Nephron progenitor cell (in vitro differentiated cells): ENCODE data around the gene NRBF2.

Experiments
- DNase-seq: peaks from one replicate; pipeline ENCODE4 v3.0.0; 2021
- H3K27ac Mint-ChIP-seq: 2 replicates; pipeline ENCODE4 v1.8.0; 2021; ENCODE audit warnings: mild to moderate bottlenecking, moderate library complexity, mixed read lengths
- H3K27me3 Mint-ChIP-seq: 2 replicates; pipeline ENCODE4 v1.8.0; 2021; ENCODE audit warnings: mild to moderate bottlenecking, low read depth, mixed read lengths; ENCODE audit not compliant: poor library complexity
- H3K36me3 Mint-ChIP-seq: 2 replicates; pipeline ENCODE4 v1.8.0; 2021; ENCODE audit warnings: low read depth, mixed read lengths
- H3K4me1 Mint-ChIP-seq: 2 replicates; pipeline ENCODE4 v1.8.0; 2021; ENCODE audit warnings: mixed read lengths
- H3K4me3 Mint-ChIP-seq: 2 replicates; pipeline ENCODE4 v1.8.0; 2021; ENCODE audit warnings: mild to moderate bottlenecking, moderate library complexity, mixed read lengths
- H3K9me3 Mint-ChIP-seq: 2 replicates; pipeline ENCODE4 v1.8.0; 2021; ENCODE audit warnings: mild to moderate bottlenecking, moderate library complexity, mixed read lengths
- TF ChIP-seq, protein P1 (sequence below): fragments of 200-600 bp; sonication (generic); IDR thresholded peaks from 2 replicates; pipeline ENCODE4 v1.5.0; 2021; ENCODE audit warnings: antibody characterized with exemption

NRBF2 gene

DNA sequence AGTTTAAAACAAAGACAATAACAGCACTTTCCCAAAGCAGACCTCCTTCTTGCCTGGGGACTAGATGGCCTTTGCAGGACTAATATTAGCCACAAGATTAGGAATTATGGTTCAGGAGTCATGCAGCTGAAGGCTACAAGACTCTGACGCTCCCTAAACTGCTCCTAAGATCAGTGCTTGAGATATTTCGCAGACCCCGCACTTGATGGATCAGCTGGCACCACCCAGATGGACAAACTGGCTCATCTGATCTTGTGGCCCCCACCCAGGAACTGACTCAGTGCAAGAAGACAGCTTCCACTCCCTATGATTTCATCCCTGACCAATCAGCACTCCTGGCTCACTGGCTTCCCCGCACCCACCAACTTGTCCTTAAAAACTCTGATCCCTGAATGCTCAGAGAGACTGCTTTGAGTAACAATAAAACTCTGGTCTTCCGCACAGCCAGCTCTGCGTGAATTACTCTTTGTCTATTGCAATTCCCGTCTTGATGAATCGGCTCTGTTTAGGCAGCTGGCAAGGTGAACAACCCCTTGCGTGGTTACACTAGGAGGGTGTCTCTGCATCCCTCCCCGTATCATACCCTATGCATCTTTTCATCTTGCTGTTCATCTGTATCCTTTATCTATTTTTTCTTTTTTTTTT is 26.9 kb upstream of the NRBF2 start:
- Mint-ChIP-seq H3K36me3 (no peaks in the 10 kb centered on the region), H3K4me3 (no peak overlapping the region), H3K27ac (no peak overlapping the region), H3K27me3 (peaks cover 5% of the 10 kb centered on the region), H3K4me1 (peaks cover 6% of the 10 kb centered on the region), H3K9me3 (no peaks in the 10 kb centered on the region)
- TF ChIP-seq, protein P1, sequence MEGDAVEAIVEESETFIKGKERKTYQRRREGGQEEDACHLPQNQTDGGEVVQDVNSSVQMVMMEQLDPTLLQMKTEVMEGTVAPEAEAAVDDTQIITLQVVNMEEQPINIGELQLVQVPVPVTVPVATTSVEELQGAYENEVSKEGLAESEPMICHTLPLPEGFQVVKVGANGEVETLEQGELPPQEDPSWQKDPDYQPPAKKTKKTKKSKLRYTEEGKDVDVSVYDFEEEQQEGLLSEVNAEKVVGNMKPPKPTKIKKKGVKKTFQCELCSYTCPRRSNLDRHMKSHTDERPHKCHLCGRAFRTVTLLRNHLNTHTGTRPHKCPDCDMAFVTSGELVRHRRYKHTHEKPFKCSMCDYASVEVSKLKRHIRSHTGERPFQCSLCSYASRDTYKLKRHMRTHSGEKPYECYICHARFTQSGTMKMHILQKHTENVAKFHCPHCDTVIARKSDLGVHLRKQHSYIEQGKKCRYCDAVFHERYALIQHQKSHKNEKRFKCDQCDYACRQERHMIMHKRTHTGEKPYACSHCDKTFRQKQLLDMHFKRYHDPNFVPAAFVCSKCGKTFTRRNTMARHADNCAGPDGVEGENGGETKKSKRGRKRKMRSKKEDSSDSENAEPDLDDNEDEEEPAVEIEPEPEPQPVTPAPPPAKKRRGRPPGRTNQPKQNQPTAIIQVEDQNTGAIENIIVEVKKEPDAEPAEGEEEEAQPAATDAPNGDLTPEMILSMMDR: no peak
- DNase-seq: no peak

DNA sequence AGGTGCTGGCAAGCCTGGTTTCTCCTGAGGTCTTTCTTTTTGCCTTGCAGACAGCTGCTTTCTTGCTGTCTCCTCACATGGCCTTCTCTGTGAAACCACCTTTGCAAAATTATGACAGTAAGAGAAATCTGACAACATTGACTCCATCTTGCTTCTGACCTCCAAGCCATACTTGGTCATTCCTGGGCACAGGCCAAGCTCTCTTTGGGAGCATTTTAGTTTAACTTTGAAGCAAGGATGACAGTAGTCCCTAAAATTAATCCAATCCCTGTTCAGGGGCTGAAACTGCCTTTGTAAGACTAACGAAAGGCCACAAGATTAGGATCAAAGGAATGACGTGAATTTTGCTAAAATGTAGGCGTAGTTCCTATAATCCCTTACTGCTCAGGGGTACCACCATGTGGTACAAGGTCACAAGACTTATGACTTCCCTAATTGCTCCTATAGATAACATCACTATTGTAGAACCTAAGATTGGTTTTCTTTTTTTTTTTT is 25.1 kb upstream of the NRBF2 start:
- Mint-ChIP-seq H3K4me1 (peaks cover 6% of the 10 kb centered on the region), H3K9me3 (no peaks in the 10 kb centered on the region), H3K36me3 (no peaks in the 10 kb centered on the region), H3K27ac (no peak overlapping the region), H3K27me3 (peaks cover 4% of the 10 kb centered on the region), H3K4me3 (no peak overlapping the region)
- DNase-seq: no peak
- TF ChIP-seq, protein P1: no peak

DNA sequence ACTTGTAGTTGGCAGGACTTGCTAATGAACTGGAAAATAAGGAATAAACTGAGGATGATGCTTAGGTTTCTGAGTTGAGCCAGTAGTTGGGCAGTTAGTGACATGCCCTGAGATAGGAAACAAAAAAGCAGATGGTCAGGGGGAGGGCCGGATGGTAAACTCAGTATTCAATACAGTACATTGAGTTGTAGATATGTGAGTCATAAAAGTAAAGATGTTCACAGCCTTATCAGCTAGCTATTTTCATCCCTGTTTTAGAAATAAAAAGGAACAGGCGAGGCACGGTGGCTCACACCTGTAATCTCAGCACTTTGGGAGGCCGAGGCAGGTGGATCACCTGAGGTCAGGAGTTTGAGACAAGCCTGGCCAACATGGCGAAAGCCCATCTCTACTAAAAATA is 22.2 kb upstream of the NRBF2 start:
- DNase-seq: no peak
- Mint-ChIP-seq H3K36me3 (no peaks in the 10 kb centered on the region), H3K4me1 (peaks cover 10% of the 10 kb centered on the region), H3K27me3 (no peaks in the 10 kb centered on the region), H3K4me3 (no peak overlapping the region), H3K9me3 (no peaks in the 10 kb centered on the region), H3K27ac (no peak overlapping the region)
- TF ChIP-seq, protein P1: no peak

DNA sequence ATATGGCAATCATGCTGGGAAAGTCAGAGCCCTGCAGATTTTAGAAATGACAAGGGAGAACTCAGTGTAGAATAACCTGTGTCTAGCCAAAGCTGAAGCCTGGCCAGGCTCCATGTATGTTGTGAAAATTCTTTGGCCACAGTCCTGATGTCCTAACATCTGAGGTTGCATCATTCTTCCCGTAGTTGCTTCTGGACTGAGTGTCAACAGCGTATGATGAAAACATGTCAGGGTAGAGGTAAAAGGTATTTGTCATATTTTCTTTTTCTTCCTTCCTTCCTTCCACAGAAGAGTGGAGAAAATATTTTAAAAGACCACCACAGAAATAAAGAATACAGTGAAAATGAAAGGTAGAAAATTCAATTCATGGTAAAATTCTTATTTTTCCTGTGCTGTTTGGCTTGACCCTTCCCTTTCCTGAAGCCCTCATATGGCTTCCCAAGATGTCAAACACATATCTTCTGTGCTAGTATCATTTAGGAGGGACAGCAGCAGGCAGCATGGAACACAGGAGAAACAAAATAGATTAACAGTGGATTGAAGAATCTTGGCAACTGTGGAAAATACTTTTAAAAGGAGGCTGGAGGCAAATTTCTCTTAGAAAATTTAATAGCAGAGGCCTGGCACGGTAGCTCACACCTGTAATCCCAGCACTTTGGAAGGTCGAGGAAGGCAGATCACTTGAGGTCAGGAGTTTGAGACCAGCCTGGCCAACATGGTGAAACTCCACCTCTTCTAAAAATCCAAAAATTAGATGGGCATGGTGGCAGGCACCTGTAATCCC is 18.9 kb upstream of the NRBF2 start:
- no peak for DNase-seq
- no peaks in the 10 kb centered on the region for H3K9me3 Mint-ChIP-seq
- TF ChIP-seq, protein P1: no peak
- H3K27me3 Mint-ChIP-seq: peaks cover 3% of the 10 kb centered on the region
- H3K36me3 Mint-ChIP-seq: no peaks in the 10 kb centered on the region
- H3K4me1 Mint-ChIP-seq: peaks cover 5% of the 10 kb centered on the region
- H3K4me3 Mint-ChIP-seq: no peak overlapping the region
- H3K27ac Mint-ChIP-seq: no peak overlapping the region

DNA sequence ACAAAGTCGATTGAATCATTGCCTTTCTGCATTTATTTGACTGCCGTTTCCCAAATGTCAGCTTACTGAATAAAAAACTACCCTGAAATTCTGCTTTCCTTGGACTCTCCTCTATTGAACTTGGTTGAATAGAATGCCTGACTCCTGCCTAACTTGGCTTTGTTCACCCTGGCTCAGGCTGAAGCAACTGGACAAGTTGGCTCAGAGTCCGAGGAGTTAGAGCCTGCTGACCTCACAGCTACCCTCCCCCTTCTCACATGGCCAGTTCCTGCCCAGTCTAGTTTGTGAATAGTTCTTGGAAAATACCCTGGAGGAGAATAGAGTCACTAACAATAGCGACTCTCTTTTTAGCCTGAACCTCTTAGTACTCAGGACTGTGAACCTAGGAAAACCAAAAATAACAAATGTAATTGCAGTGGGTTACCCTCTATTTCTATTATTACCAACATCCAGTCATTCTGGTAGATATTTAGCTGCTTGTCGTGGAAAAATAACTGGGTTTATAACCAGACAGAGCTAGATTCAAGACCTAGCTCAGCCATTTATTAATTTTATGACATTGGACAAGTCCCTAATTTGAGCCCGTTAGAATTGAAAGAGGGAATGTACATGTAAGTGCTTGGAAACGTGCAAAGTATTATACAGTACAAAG is 17.3 kb upstream of the NRBF2 start:
- TF ChIP-seq, protein P1: no peak
- no peak for DNase-seq
- H3K27ac Mint-ChIP-seq: no peak overlapping the region
- H3K9me3 Mint-ChIP-seq: peaks cover 5% of the 10 kb centered on the region
- H3K27me3 Mint-ChIP-seq: peaks cover 7% of the 10 kb centered on the region
- no peaks in the 10 kb centered on the region for H3K36me3 Mint-ChIP-seq
- H3K4me3 Mint-ChIP-seq: no peak overlapping the region
- peaks cover 5% of the 10 kb centered on the region for H3K4me1 Mint-ChIP-seq
